HL-60 (cell line): ENCODE results near the gene FCN2.

ENCODE experiments used
- CTCF ChIP-seq: IDR thresholded peaks from one replicate; pipeline ENCODE4 v1.5.1; 2011; ENCODE audit warnings: low read length, control low read depth, inconsistent platforms; ENCODE audit not compliant: insufficient read depth
- POLR2AphosphoS5 ChIP-seq: IDR thresholded peaks from 2 replicates; pipeline ENCODE4 v1.6.1; 2012; ENCODE audit warnings: low read depth

DNA sequence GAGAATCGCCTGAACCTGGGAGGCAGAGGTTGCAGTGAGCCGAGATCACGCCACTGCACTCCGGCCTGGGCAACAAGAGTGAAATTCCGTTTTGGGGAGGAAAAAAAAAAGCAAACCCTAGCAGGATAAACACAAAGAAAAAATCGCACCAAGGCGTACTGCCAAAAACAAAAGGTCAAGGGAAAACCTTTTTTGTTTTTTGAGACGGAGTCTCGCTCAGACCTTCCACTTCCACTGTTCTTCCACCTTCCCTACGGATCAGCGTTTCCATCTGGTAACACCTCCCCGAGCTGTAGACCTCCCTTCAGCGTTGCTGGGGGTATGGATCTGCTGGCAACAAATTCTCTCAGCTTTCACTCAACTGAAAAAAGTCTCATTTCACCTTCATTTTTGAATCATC lies 20.1 kb upstream of the FCN2 start:
- no peak for TF ChIP-seq CTCF
- TF ChIP-seq POLR2AphosphoS5, result no peak
